Ascending aorta (tissue), 2 donors: Measurements from ENCODE around the gene TMEM191B. TPM values are rescaled to one million over a fixed set of nuclear protein-coding genes. Genes with fewer than 3 reads are reported as not detected.
"Not testable (repeated sequence)": the region's sequence is repeated elsewhere in the genome, so short reads cannot be mapped to it uniquely, and the experiment has no call there.

Experiments used
- DNase-seq, 2 donors: peaks; one replicate each; pipeline ENCODE4 v3.0.0-alpha.2; 2019; ENCODE audit warnings: low spot score in 2 of 2
- H3K27ac ChIP-seq, 2 donors: fragments of 200-600 bp; sonication (generic); one replicate each; pipeline ENCODE4 v1.5.1; 2016 to 2017; ENCODE audit warnings: mild to moderate bottlenecking in 1 of 2
- H3K27me3 ChIP-seq: fragments of 200-600 bp; sonication (generic); one replicate; pipeline ENCODE4 v1.5.1; 2017
- H3K36me3 ChIP-seq, 2 donors: fragments of 200-600 bp; sonication (generic); one replicate each; pipeline ENCODE4 v1.5.1; 2016
- H3K4me1 ChIP-seq, 2 donors: fragments of 200-600 bp; sonication (generic); one replicate each; pipeline ENCODE4 v1.5.1; 2016 to 2017; ENCODE audit warnings: mild to moderate bottlenecking in 1 of 2
- H3K4me3 ChIP-seq, 2 donors: fragments of 200-600 bp; sonication (generic); one replicate each; pipeline ENCODE4 v1.5.1; 2016 to 2017; ENCODE audit warnings: mild to moderate bottlenecking in 1 of 2
- H3K9me3 ChIP-seq, 2 donors: fragments of 200-600 bp; sonication (generic); one replicate each; pipeline ENCODE4 v1.5.1; 2016
- intact Hi-C: fragments of 100-400 bp; cut with DNase I; formaldehyde crosslinking; loops from one replicate; pipeline ENCODE4 v1.15.1; 2023
- total RNA-seq: library from RNA; depleted of rRNA; stranded (reverse); fragments of >200 nt; gene quantifications from one replicate; pipeline ENCODE4 v1.1.0, GENCODE V29; 2016

TMEM191B gene
- total RNA-seq, 1 donor from 2014 or later, result not detected

DNA sequence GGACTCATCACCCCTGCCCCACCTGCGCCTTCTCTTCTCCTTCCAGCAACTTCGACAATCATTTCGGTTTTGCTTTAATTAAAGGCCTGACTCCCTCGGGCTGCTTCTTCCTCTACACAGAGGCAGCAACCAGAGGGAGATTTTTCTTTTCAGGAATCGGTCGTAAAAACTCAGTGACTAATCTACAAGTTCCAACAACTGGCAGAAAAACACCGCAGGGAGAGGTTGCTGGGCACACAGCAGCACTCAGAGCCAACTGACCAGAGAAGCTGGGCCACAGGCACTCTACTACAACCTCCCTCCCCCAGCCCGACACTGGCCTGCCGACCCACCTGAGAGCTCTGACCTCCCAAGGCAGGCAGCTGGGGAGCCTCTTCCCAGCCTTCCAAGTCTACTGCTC, 48.1 kb downstream of the TMEM191B start:
- H3K27ac ChIP-seq, H3K4me1 ChIP-seq, H3K4me3 ChIP-seq, DNase-seq, H3K36me3 ChIP-seq, H3K9me3 ChIP-seq, H3K27me3 ChIP-seq, intact Hi-C loops: not testable (repeated sequence)

DNA sequence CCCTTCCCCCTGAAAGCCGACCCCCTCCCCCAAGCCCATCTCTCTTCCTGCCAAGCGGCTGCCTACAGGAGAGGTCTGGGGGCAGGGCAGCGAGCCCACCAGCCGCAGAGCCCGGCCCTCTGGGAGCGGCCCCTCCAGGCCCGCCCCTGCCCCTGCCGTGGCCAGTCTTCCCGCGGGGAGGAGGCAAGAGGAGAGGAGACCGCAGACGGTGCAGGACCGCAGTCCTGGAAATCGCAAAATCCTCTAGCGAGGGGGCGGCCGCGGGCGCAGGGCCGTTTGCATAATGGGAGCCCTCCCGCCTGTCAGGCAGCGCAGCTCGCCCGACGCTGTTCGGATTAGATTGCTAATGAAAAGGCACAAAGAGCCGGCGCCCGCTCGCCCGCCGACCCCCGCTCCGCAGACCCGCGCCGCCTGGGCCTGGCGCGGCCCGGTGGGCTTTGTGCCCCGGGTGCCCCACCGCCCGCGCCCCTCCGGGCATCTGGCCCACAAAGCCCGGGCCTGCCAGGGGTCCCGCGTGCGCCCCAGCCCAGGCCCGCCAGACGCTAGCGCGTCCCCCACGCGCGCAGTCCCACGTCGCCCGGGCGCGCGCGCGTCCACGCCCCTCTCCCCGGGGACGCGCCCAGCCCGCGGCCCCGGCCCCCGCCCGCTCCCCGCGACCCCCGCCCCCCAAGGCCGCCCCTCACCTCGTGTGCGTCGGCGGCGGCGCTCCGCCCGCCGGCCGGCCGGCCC, 49.7 kb downstream of the TMEM191B start:
- DNase-seq, intact Hi-C loops, H3K4me3 ChIP-seq, H3K9me3 ChIP-seq, H3K27ac ChIP-seq, H3K4me1 ChIP-seq, H3K27me3 ChIP-seq, H3K36me3 ChIP-seq: not testable (repeated sequence)

DNA sequence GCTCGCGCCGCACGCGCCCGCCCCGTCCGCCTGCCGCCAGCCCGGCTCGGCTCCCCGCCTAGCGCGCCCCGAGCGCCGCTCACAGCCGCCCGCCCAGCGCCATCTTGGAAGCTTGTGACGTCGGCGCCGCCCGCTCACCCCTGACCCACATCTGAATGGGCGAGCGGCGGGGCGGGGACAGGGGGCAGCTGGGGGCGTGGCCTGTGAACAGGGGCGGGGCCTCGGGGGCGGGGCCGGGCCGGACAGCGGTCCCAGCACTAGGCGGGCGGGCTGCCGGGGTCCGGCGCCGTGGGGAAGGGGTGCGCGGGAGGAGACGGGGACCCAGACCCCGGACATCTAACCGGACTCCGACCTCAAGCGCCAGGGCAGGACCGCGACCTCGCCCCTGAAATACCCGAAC, 50.2 kb downstream of the TMEM191B start:
- H3K4me3 ChIP-seq, result peak overlapping the region in 1 of 2 donors; percentile 52
- DNase-seq, intact Hi-C loops, H3K9me3 ChIP-seq, H3K4me1 ChIP-seq, H3K27me3 ChIP-seq, H3K27ac ChIP-seq, H3K36me3 ChIP-seq: not testable (repeated sequence)

Other genes with a start within 250 kb of the TMEM191B start
- not detected for gene GGTLC3, start 9.6 kb upstream of the TMEM191B start, total RNA-seq
- gene RIMBP3, start 84.1 kb downstream of the TMEM191B start, total RNA-seq, result 0.11 TPM